GM18502 (cell line): ENCODE measurements around the gene HBE1.

ENCODE experiments used
- ATAC-seq: cut with Tn5 transposase; IDR thresholded peaks from one replicate; pipeline ENCODE4 v1.9.1; 2021; ENCODE audit warnings: mild to moderate bottlenecking; ENCODE audit not compliant: unreplicated experiment, poor library complexity

HBE1 gene

GRCh38 chr11:5238486-5238885 is 31.3 kb downstream of the HBE1 start:
- ATAC-seq, result no peak

- ATAC-seq, result no peak
Observed at GRCh38 chr11:5237420-5237819, 32.3 kb downstream of the HBE1 start.

- no peak for ATAC-seq
Observed at GRCh38 chr11:5235364-5236095, 34.2 kb downstream of the HBE1 start.

- peak; percentile 95 for ATAC-seq
Observed at GRCh38 chr11:5234381-5234834, 35.3 kb downstream of the HBE1 start, which contains the start of gene HBD. TSS of gene HBD (minus strand) at chr11:5234483. CDS start at chr11:5234433, 50 bp downstream.

GRCh38 chr11:5233307-5233706 is 36.4 kb downstream of the HBE1 start:
- ATAC-seq, result no peak

- ATAC-seq, result no peak
Observed at GRCh38 chr11:5232821-5233220, 36.9 kb downstream of the HBE1 start.

- ATAC-seq, result no peak
Observed at GRCh38 chr11:5232176-5232575, 37.6 kb downstream of the HBE1 start.

GRCh38 chr11:5231111-5231510 is 38.6 kb downstream of the HBE1 start:
- no peak for ATAC-seq

- no peak for ATAC-seq
Observed at GRCh38 chr11:5230266-5230665, 39.5 kb downstream of the HBE1 start.

- no peak for ATAC-seq
Observed at GRCh38 chr11:5229796-5230195, 39.9 kb downstream of the HBE1 start.

GRCh38 chr11:5229356-5229755 is 40.4 kb downstream of the HBE1 start:
- no peak for ATAC-seq

- no peak for ATAC-seq
Observed at GRCh38 chr11:5228124-5228523, 41.6 kb downstream of the HBE1 start.

- ATAC-seq, result no peak
Observed at GRCh38 chr11:5227681-5228080, 42.1 kb downstream of the HBE1 start.

GRCh38 chr11:5226732-5227310 is 42.9 kb downstream of the HBE1 start, which contains the start of gene HBB:
TSS of gene HBB (minus strand) at chr11:5227071. CDS start at chr11:5227021, 50 bp downstream.
- no peak for ATAC-seq

- ATAC-seq, result no peak
Observed at GRCh38 chr11:5225480-5225871, 44.3 kb downstream of the HBE1 start.

- ATAC-seq, result no peak
Observed at GRCh38 chr11:5224538-5225479, 44.9 kb downstream of the HBE1 start.

- no peak for ATAC-seq
Observed at GRCh38 chr11:5223686-5224085, 46.1 kb downstream of the HBE1 start.

- no peak for ATAC-seq
Observed at GRCh38 chr11:5223146-5223545, 46.6 kb downstream of the HBE1 start.
